SK-N-MC (cell line): ENCODE data around the gene ZNF407.
"Not testable (repeated sequence)": the region's sequence is repeated elsewhere in the genome, so short reads cannot be mapped to it uniquely, and the experiment has no call there.

ENCODE experiments used
- EZH2 ChIP-seq: fragments of 200-600 bp; sonication (generic); IDR thresholded peaks from one replicate; pipeline ENCODE4 v1.6.1; 2017; ENCODE audit warnings: antibody characterized with exemption
- FOXP2 ChIP-seq: optimal IDR thresholded peaks from 2 replicates; pipeline ENCODE3; 2011; ENCODE audit warnings: mild to moderate bottlenecking, moderate library complexity; ENCODE audit not compliant: insufficient read depth; ENCODE audit errors: extremely low read length, control extremely low read depth
- POLR2AphosphoS5 ChIP-seq: IDR thresholded peaks from 2 replicates; pipeline ENCODE4 v1.6.1; 2012; ENCODE audit warnings: mild to moderate bottlenecking, low read depth, low read length, borderline replicate concordance

DNA sequence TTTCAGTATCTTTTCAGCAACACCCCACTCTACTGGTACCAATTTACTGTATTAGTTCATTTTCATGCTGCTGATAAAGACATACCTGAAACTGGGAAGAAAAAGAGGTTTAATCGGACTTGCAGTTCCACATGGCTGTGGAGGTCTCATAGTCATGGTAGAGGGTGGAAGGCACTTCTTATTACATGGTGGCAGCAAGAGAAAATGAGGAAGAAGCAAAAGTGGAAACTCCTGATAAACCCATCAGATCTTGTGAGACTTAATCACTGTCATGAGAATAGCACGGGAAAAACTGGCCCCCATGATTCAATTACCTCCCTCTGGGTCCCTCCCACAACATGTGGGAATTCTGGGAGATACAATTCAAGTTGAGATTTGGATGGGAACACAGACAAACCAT lies 374.1 kb downstream of the ZNF407 start:
- TF ChIP-seq POLR2AphosphoS5, EZH2, FOXP2: not testable (repeated sequence)
